Neural crest cell (in vitro differentiated cells): ENCODE data around the gene DTX3L. TPM values are rescaled to one million over a fixed set of nuclear protein-coding genes. Genes with fewer than 3 reads are reported as not detected.

ENCODE experiments used
- DNase-seq: peaks from one replicate; pipeline ENCODE4 v3.0.0; 2021; ENCODE audit warnings: low read depth, mixed read lengths, low spot score
- H3K27ac Mint-ChIP-seq: one replicate; pipeline ENCODE4 v1.8.0; 2021; ENCODE audit warnings: mild to moderate bottlenecking, mixed read lengths; ENCODE audit not compliant: unreplicated experiment
- H3K27me3 Mint-ChIP-seq: 2 replicates; pipeline ENCODE4 v1.8.0; 2021; ENCODE audit warnings: low read depth, mild to moderate bottlenecking, mixed read lengths
- H3K36me3 Mint-ChIP-seq: 2 replicates; pipeline ENCODE4 v1.8.0; 2021; ENCODE audit warnings: low read depth, mild to moderate bottlenecking, mixed read lengths
- H3K4me1 Mint-ChIP-seq: 2 replicates; pipeline ENCODE4 v1.8.0; 2021; ENCODE audit warnings: mixed read lengths
- H3K4me3 Mint-ChIP-seq: one replicate; pipeline ENCODE4 v1.8.0; 2021; ENCODE audit warnings: mild to moderate bottlenecking, mixed read lengths
- H3K9me3 Mint-ChIP-seq: 2 replicates; pipeline ENCODE4 v1.8.0; 2021; ENCODE audit warnings: mixed read lengths
- total RNA-seq: library from RNA; stranded (reverse); gene quantifications from 2 replicates; pipeline ENCODE4 v1.2.1, GENCODE V29; 2021
- TF ChIP-seq, protein P1 (sequence below): fragments of 200-600 bp; sonication (generic); conservative IDR thresholded peaks from 2 replicates; pipeline ENCODE4 v1.5.0; 2021; ENCODE audit warnings: antibody characterized with exemption, mild to moderate bottlenecking

DTX3L gene
- total RNA-seq, 1 donor from 2014 or later, result 4.9 TPM

DNA sequence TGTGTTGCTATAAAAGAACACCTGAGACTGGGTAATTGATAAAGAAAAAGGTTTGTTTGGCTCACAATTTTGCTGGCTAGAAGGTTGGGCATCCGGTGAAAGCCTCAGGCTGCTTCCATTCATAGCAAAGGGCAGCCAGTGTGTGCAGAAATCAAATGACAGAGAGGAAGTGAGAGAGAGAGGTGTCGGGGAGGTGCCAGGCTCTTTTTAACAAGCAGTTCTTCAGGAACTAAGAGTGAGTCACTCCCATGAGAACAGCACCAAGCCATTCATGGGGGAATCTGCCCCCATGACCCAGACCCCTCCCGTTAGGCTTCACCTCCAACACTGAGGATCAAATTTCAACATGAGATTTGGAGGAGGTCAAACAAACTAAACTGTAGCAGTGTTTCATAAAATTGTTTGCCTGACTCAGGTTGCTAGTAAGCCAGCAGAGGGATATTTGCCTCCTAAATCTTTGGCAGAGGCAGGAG is 8.8 kb downstream of the DTX3L start:
- no peaks in the 10 kb centered on the region for H3K9me3 Mint-ChIP-seq
- TF ChIP-seq, protein P1, sequence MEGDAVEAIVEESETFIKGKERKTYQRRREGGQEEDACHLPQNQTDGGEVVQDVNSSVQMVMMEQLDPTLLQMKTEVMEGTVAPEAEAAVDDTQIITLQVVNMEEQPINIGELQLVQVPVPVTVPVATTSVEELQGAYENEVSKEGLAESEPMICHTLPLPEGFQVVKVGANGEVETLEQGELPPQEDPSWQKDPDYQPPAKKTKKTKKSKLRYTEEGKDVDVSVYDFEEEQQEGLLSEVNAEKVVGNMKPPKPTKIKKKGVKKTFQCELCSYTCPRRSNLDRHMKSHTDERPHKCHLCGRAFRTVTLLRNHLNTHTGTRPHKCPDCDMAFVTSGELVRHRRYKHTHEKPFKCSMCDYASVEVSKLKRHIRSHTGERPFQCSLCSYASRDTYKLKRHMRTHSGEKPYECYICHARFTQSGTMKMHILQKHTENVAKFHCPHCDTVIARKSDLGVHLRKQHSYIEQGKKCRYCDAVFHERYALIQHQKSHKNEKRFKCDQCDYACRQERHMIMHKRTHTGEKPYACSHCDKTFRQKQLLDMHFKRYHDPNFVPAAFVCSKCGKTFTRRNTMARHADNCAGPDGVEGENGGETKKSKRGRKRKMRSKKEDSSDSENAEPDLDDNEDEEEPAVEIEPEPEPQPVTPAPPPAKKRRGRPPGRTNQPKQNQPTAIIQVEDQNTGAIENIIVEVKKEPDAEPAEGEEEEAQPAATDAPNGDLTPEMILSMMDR, result no peak
- no peak overlapping the region for H3K4me3 Mint-ChIP-seq
- no peak for DNase-seq
- peaks cover 29% of the 10 kb centered on the region for H3K4me1 Mint-ChIP-seq
- H3K36me3 Mint-ChIP-seq, result no peaks in the 10 kb centered on the region
- H3K27ac Mint-ChIP-seq, result peak overlapping the region; percentile 86
- peaks cover 6% of the 10 kb centered on the region for H3K27me3 Mint-ChIP-seq

- TF ChIP-seq, protein P1, result no peak
- peaks cover 3% of the 10 kb centered on the region for H3K9me3 Mint-ChIP-seq
- DNase-seq, result no peak
- H3K27me3 Mint-ChIP-seq, result peaks cover 10% of the 10 kb centered on the region
- H3K27ac Mint-ChIP-seq, result no peak overlapping the region
- H3K4me3 Mint-ChIP-seq, result peak overlapping the region; percentile 44
- peaks cover 29% of the 10 kb centered on the region for H3K4me1 Mint-ChIP-seq
- peaks cover 3% of the 10 kb centered on the region for H3K36me3 Mint-ChIP-seq
Measured at GRCh38 chr3:122576174-122576940, 12.2 kb downstream of the DTX3L start.

DNA sequence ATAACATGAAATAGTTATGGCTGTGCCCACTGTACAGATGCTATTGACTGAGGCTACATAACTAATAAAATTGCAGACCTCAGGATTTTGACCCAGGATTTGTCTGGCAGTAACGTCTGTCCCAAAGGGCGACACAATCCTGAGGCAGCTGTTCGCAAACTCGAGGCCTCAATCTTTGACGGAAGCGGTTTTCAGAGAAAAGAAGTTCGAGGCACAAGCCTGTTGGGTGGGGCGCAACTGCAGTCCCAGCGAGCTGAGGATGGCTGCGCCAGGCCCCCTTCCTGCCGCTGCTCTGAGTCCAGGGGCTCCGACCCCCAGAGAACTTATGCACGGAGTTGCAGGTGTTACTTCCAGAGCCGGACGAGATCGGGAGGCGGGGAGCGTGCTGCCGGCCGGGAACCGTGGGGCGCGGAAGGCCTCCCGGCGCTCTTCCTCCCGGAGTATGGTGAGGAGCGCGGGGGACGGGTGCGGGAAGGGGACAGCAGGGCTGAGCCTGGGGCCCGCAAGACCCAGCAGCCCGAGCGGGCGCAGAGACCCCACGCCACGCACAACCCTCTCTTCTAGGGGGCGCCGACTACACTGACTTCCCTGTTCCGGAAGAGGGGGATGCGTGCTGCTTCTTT is 13.4 kb downstream of the DTX3L start, which contains the start of gene PARP15:
Gene PARP15 (plus strand): TSS at position 242 of the 623 bp plus-strand sequence. CDS start 18 bp downstream, at position 260.
- DNase-seq, result no peak
- Mint-ChIP-seq H3K36me3 (peaks cover 7% of the 10 kb centered on the region), H3K9me3 (peaks cover 9% of the 10 kb centered on the region), H3K4me3 (peak within 1 kb of the TSS; percentile 35), H3K4me1 (peaks cover 29% of the 10 kb centered on the region), H3K27ac (no peak within 1 kb of the TSS), H3K27me3 (peaks cover 11% of the 10 kb centered on the region)
- TF ChIP-seq, protein P1, result no peak

GRCh38 chr3:122578069-122578740 is 14.1 kb downstream of the DTX3L start:
- DNase-seq, result no peak
- peaks cover 23% of the 10 kb centered on the region for H3K4me1 Mint-ChIP-seq
- peaks cover 11% of the 10 kb centered on the region for H3K27me3 Mint-ChIP-seq
- TF ChIP-seq, protein P1, result no peak
- no peak overlapping the region for H3K4me3 Mint-ChIP-seq
- peaks cover 10% of the 10 kb centered on the region for H3K36me3 Mint-ChIP-seq
- H3K27ac Mint-ChIP-seq, result no peak overlapping the region
- peaks cover 11% of the 10 kb centered on the region for H3K9me3 Mint-ChIP-seq

DNA sequence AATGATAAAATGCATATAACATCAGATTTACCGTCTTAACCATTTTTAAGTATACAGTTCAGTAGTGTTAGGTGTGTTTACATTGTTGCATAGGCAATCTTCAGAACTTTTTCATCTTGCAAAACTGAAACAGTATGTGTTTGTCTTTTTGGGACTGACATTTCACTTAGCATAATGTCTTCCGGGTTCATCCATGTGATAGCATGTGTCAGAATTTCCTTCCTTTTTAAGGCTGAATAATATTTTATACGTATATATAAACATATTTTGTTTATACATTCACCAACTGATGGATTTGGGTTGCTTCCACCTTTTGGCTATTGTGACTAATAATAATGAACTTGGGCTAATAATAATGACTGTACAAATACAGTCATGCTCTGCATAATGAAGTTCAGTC is 16.3 kb downstream of the DTX3L start:
- H3K4me1 Mint-ChIP-seq, result peaks cover 10% of the 10 kb centered on the region
- TF ChIP-seq, protein P1, result no peak
- no peak overlapping the region for H3K27ac Mint-ChIP-seq
- peaks cover 10% of the 10 kb centered on the region for H3K36me3 Mint-ChIP-seq
- H3K27me3 Mint-ChIP-seq, result peaks cover 11% of the 10 kb centered on the region
- peaks cover 18% of the 10 kb centered on the region for H3K9me3 Mint-ChIP-seq
- H3K4me3 Mint-ChIP-seq, result no peak overlapping the region
- no peak for DNase-seq
